ENCODE results near the gene CD48. TPM values are rescaled to one million over a fixed set of nuclear protein-coding genes. Genes with fewer than 3 reads are reported as not detected.

CD48 gene
- total and polyA plus RNA-seq, 8 donors = 0.37 to 5.1 (median 1.1) TPM

DNA sequence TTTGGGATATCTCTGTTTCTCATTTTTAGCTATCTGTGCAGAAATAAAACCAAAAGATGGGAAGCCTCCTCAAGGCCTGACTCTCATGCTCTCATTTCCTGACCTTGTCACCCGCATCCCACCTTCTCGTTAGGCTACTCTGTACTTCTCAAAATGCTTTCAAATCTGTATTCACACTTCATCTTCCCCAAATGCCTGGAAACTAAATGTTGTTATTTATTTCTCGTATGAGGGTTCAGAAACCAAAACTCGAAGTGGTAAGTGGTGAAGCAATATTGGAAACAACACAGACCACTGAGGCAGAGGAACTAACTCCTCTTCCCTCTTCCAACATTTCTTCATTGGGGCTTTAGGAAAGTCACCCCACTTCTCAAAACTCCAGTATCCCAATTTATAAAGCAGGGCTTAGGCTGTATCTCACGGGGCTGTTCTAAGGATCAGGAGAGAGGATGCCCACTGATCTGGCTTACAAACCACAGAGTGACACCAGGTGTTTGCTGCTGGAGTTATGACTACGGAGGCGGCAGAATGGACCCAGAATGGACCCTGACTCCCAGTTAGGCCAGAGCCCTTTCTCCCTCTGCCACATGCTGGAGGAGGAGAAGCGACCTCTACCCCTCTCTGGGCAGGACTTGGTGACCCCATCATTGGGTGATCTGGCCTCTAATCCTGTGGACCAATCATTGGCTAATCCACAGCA is 31.0 kb upstream of the CD48 start:
- H3K36me3 ChIP-seq = no peaks in the 10 kb centered on the region
- H3K27ac ChIP-seq = no peak overlapping the region
- no peaks in the 10 kb centered on the region for H3K9me3 ChIP-seq
- no peak for DNase-seq
- intact Hi-C loops (cut with DNase I) = no loop called here
- H3K4me1 ChIP-seq = no peaks in the 10 kb centered on the region
- no peaks in the 10 kb centered on the region for H3K27me3 ChIP-seq
- 81 to 85% methylated on average over 8 of the region's 8 CpGs for WGBS, 2 donors
- no peak for FAIRE-seq
- TF ChIP-seq, protein P1, sequence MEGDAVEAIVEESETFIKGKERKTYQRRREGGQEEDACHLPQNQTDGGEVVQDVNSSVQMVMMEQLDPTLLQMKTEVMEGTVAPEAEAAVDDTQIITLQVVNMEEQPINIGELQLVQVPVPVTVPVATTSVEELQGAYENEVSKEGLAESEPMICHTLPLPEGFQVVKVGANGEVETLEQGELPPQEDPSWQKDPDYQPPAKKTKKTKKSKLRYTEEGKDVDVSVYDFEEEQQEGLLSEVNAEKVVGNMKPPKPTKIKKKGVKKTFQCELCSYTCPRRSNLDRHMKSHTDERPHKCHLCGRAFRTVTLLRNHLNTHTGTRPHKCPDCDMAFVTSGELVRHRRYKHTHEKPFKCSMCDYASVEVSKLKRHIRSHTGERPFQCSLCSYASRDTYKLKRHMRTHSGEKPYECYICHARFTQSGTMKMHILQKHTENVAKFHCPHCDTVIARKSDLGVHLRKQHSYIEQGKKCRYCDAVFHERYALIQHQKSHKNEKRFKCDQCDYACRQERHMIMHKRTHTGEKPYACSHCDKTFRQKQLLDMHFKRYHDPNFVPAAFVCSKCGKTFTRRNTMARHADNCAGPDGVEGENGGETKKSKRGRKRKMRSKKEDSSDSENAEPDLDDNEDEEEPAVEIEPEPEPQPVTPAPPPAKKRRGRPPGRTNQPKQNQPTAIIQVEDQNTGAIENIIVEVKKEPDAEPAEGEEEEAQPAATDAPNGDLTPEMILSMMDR (IDR thresholded peaks at IDR 0.05) = no peak
- H3K4me3 ChIP-seq = no peak overlapping the region
- peak in 1 of 4 donors; percentile 15 for ATAC-seq

- no peaks in the 10 kb centered on the region for H3K4me1 ChIP-seq
- ATAC-seq = no peak
- intact Hi-C loops (cut with DNase I) = no loop called here
- DNase-seq = no peak
- no peaks in the 10 kb centered on the region for H3K27me3 ChIP-seq
- no peak overlapping the region for H3K4me3 ChIP-seq
- no peaks in the 10 kb centered on the region for H3K36me3 ChIP-seq
- no peak overlapping the region for H3K27ac ChIP-seq
- FAIRE-seq = no peak
- TF ChIP-seq, protein P1 (IDR thresholded peaks at IDR 0.05) = no peak
- 67 to 79% methylated on average over 5 of the region's 5 CpGs for WGBS, 2 donors
- H3K9me3 ChIP-seq = no peaks in the 10 kb centered on the region
These were observed 30.2 kb upstream of the CD48 start for GRCh38 chr1:160741612-160742348.

DNA sequence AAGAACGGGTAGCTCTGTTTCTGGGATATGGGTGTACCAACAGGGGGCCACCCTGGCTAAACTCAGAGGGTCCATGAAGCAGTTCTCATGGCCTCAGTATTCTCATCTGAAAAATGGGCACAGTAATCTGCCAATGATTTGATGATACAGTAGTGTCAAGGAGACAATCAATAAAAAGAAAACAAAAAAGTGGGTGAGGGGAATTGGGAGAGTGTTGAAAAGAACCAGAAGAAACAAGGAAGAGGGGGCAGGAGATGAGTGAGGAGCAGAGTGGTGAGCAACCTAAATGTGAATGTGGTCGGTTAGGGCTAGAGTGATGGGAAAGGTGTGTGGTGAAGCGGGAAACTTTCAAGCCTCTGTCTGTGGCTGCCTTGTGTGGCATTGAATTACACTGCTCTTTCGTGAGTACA is 29.5 kb upstream of the CD48 start:
- Histone ChIP-seq H3K27me3 (no peaks in the 10 kb centered on the region), H3K9me3 (no peaks in the 10 kb centered on the region), H3K36me3 (no peaks in the 10 kb centered on the region), H3K27ac (no peak overlapping the region), H3K4me1 (no peaks in the 10 kb centered on the region), H3K4me3 (no peak overlapping the region)
- TF ChIP-seq, protein P1 (IDR thresholded peaks at IDR 0.05) = no peak
- FAIRE-seq = no peak
- 73 to 80% methylated on average over 4 of the region's 4 CpGs for WGBS, 2 donors
- ATAC-seq = no peak
- DNase-seq = no peak
- intact Hi-C loops (cut with DNase I) = no loop called here

DNA sequence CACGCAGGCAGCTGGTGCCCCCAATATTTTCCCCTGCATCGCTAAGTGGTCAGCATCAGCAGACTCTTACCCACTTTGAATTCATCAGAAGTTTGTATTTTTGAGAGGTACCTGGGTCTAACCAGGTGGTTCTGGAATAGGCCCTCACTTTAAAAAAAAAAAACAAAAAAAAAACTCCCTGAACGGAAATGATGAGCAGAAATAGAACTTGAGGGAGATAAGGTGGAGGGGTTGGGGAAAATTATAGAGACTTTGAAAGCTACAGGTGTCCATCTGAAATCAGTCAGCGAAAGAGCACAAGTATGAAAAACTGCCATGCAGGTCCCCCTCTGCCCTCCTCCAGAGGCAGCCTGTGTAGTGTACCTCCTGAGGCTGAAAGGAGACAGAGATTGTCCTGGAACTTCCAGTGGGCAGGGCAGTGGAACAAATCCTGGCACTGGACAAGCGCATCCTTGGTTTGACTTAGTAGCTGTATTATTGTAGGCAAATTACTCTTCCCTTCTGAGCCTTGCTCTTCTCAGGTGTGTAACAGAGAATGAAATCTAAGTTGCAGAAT is 28.6 kb upstream of the CD48 start:
- no peak for ATAC-seq
- Histone ChIP-seq H3K4me3 (no peak overlapping the region), H3K36me3 (no peaks in the 10 kb centered on the region)

More for the DNA sequence above, 28.6 kb upstream of the CD48 start:
- TF ChIP-seq, protein P1 (IDR thresholded peaks at IDR 0.05) = no peak
- Histone ChIP-seq H3K27me3 (no peaks in the 10 kb centered on the region), H3K27ac (no peak overlapping the region), H3K9me3 (no peaks in the 10 kb centered on the region), H3K4me1 (no peaks in the 10 kb centered on the region)
- FAIRE-seq (no peak), DNase-seq (no peak)
- 77 to 86% methylated on average over 5 of the region's 5 CpGs for WGBS, 2 donors
- intact Hi-C loops (cut with DNase I) = no loop called here
